GM12801 (cell line): ENCODE measurements around the gene IGF2BP3.

Experiments used
- CTCF ChIP-seq: IDR thresholded peaks from one replicate; pipeline ENCODE4 v1.5.1; 2011; ENCODE audit warnings: control low read depth; ENCODE audit not compliant: insufficient read length; ENCODE audit errors: extremely low read depth

The IGF2BP3 gene

GRCh38 chr7:23335136-23335535 lies 135.2 kb downstream of the IGF2BP3 start:
- TF ChIP-seq CTCF, result no peak

- no peak for TF ChIP-seq CTCF
Measured at GRCh38 chr7:23334482-23335056, 135.7 kb downstream of the IGF2BP3 start.

GRCh38 chr7:23333671-23334246 lies 136.5 kb downstream of the IGF2BP3 start:
- no peak for TF ChIP-seq CTCF

GRCh38 chr7:23332910-23333612 lies 137.2 kb downstream of the IGF2BP3 start:
- no peak for TF ChIP-seq CTCF

- no peak for TF ChIP-seq CTCF
Measured at GRCh38 chr7:23332193-23332592, 138.1 kb downstream of the IGF2BP3 start.

GRCh38 chr7:23331132-23331531 lies 139.2 kb downstream of the IGF2BP3 start:
- TF ChIP-seq CTCF, result no peak

- TF ChIP-seq CTCF, result no peak
Measured at GRCh38 chr7:23315366-23315765, 154.9 kb downstream of the IGF2BP3 start.
